Endothelial cell of umbilical vein (primary cell): ENCODE data around the gene COL21A1. TPM values are rescaled to one million over a fixed set of nuclear protein-coding genes. Genes with fewer than 3 reads are reported as not detected.

Source experiments
- BruUV-seq: library from RNA; stranded (reverse); fragments of 400-500 nt; replicated peaks from 2 replicates; lab custom pipeline; 2021; lab: Mats Ljungman, UMichigan
- CTCF ChIA-PET: fragments of 300-600, 350-600 bp; sonication (Branson Sonifier 250); formaldehyde crosslinking; loops from one replicate; lab custom pipeline; 2021; ENCODE audit warnings: antibody characterized with exemption, inconsistent platforms; lab: Charles Lee
- POLR2A ChIA-PET: fragments of 300-600, 350-600 bp; sonication (Branson Sonifier 250); formaldehyde crosslinking; loops from one replicate; lab custom pipeline; 2021; ENCODE audit warnings: antibody characterized with exemption, inconsistent platforms; lab: Charles Lee
- DNase-seq: peaks from one replicate; pipeline ENCODE4 v3.0.0-alpha.2; 2011; ENCODE audit warnings: low read depth, low spot score
- FAIRE-seq: peaks from 2 replicates; lab custom pipeline; 2011; peaks lifted over from hg19 to GRCh38; lab: Jason Lieb, UNC
- H2AFZ ChIP-seq: 2 replicates; pipeline ENCODE4 v1.6.0; 2012; ENCODE audit warnings: low read depth, low read length, control low read depth, inconsistent platforms
- H3K27ac ChIP-seq: 2 replicates; pipeline ENCODE4 v1.5.1; 2011; ENCODE audit warnings: low read depth, mild to moderate bottlenecking, control low read depth, low read length, moderate library complexity; ENCODE audit not compliant: insufficient read depth
- H3K27me3 ChIP-seq, 2 experiments: 2 replicates each; pipeline versions ENCODE4 v1.6.0 to v1.6.1; 2011; ENCODE audit warnings: low read length in 2 of 2, mixed read lengths in 1 of 2; ENCODE audit not compliant: control insufficient read depth in 2 of 2, insufficient read depth in 2 of 2
- H3K36me3 ChIP-seq, 2 experiments: 2 replicates in 1 of 2; 3 replicates in 1 of 2; pipeline ENCODE4 v1.5.1; 2011; ENCODE audit warnings: low read length in 2 of 2, mild to moderate bottlenecking in 1 of 2, moderate library complexity in 1 of 2; ENCODE audit not compliant: control insufficient read depth in 2 of 2, insufficient read depth in 2 of 2; ENCODE audit errors: extremely low read depth in 1 of 2
- H3K4me1 ChIP-seq: 3 replicates; pipeline ENCODE4 v1.5.1; 2011; ENCODE audit warnings: mild to moderate bottlenecking, low read length; ENCODE audit not compliant: control insufficient read depth, insufficient read depth; ENCODE audit errors: extremely low read depth
- H3K4me2 ChIP-seq: 2 replicates; pipeline ENCODE4 v1.6.1; 2011; ENCODE audit warnings: low read length, control low read depth, mixed read lengths; ENCODE audit not compliant: insufficient read depth
- H3K4me3 ChIP-seq, 3 experiments: fragments of 200-600 bp in 1 of 3; sonication (generic), shearing (Covaris generic) in 1 of 3; replicated peaks in 1 of 3; 2 replicates each; pipeline ENCODE4 v1.5.1; 2011 to 2016; ENCODE audit warnings: control low read depth in 3 of 3, low read length in 3 of 3, mild to moderate bottlenecking in 2 of 3, inconsistent platforms in 1 of 3, low read depth in 1 of 3, moderate library complexity in 1 of 3; ENCODE audit not compliant: insufficient read depth in 1 of 3
- H3K79me2 ChIP-seq: 2 replicates; pipeline ENCODE4 v1.6.0; 2012; ENCODE audit warnings: low read length, inconsistent platforms; ENCODE audit not compliant: control insufficient read depth, insufficient read depth
- H3K9ac ChIP-seq: replicated peaks from 2 replicates; pipeline ENCODE3; 2011; ENCODE audit warnings: low read length, control low read depth; ENCODE audit not compliant: insufficient read depth; ENCODE audit errors: extremely low read depth
- H3K9me1 ChIP-seq: replicated peaks from 3 replicates; pipeline ENCODE4 v1.6.0; 2011; ENCODE audit warnings: mild to moderate bottlenecking, low read length; ENCODE audit not compliant: control insufficient read depth, insufficient read depth; ENCODE audit errors: extremely low read depth
- H3K9me3 ChIP-seq: replicated peaks from 2 replicates; pipeline ENCODE4 v1.5.1; 2012; ENCODE audit warnings: low read length, inconsistent platforms; ENCODE audit not compliant: control insufficient read depth, insufficient read depth
- H4K20me1 ChIP-seq: replicated peaks from 2 replicates; pipeline ENCODE3; 2011; ENCODE audit warnings: mild to moderate bottlenecking, low read length; ENCODE audit not compliant: control insufficient read depth, insufficient read depth; ENCODE audit errors: extremely low read depth
- CTCF ChIP-seq, 2 donors: IDR thresholded peaks; 1 replicate in 1 of 2; 2 replicates in 1 of 2; pipeline ENCODE4 v1.5.1; 2011; ENCODE audit warnings: low read length in 2 of 2, mild to moderate bottlenecking in 2 of 2, moderate library complexity in 2 of 2, control low read depth in 1 of 2, inconsistent platforms in 1 of 2, low read depth in 1 of 2; ENCODE audit not compliant: insufficient read depth in 1 of 2; ENCODE audit errors: extremely low read depth in 1 of 2
- EZH2 ChIP-seq: IDR thresholded peaks from 2 replicates; pipeline ENCODE4 v1.6.1; 2012; ENCODE audit warnings: borderline replicate concordance, low read depth, mild to moderate bottlenecking, moderate library complexity, low read length, inconsistent platforms; ENCODE audit not compliant: severe bottlenecking
- FOS ChIP-seq: IDR thresholded peaks from 2 replicates; pipeline ENCODE4 v1.6.1; 2011; ENCODE audit warnings: mild to moderate bottlenecking, low read length, moderate library complexity, borderline replicate concordance; ENCODE audit not compliant: insufficient read depth
- GATA2 ChIP-seq: IDR thresholded peaks from 2 replicates; pipeline ENCODE4 v1.7.0; 2011; ENCODE audit warnings: low read depth, mild to moderate bottlenecking, moderate library complexity, mixed read lengths, low read length; ENCODE audit not compliant: insufficient read length, insufficient read depth
- JUN ChIP-seq: IDR thresholded peaks from 2 replicates; pipeline ENCODE4 v1.6.1; 2011; ENCODE audit warnings: borderline replicate concordance, low read depth; ENCODE audit not compliant: insufficient read length, insufficient read depth
- MAX ChIP-seq: IDR thresholded peaks from 2 replicates; pipeline ENCODE4 v1.6.1; 2011; ENCODE audit not compliant: insufficient read depth, insufficient read length
- MYC ChIP-seq: IDR thresholded peaks from one replicate; pipeline ENCODE4 v1.6.1; 2011; ENCODE audit warnings: mild to moderate bottlenecking, low read depth, low read length
- POLR2A ChIP-seq: IDR thresholded peaks from 2 replicates; pipeline ENCODE4 v1.6.1; 2012; ENCODE audit warnings: low read depth, mild to moderate bottlenecking, control low read depth, low read length
- POLR2AphosphoS5 ChIP-seq: IDR thresholded peaks from 2 replicates; pipeline ENCODE4 v1.6.1; 2012; ENCODE audit warnings: low read depth, mild to moderate bottlenecking, control low read depth, low read length, moderate library complexity; ENCODE audit not compliant: insufficient read depth
- dilution Hi-C: fragments of 300-500 bp; cut with MboI; formaldehyde crosslinking; loops from one replicate; pipeline ENCODE4 v1.15.0; 2019; ENCODE audit warnings: low sequenced_read_pairs; ENCODE audit not compliant: extremely low pct_ligation_motif_present
- intact Hi-C: fragments of 100-400 bp; cut with micrococcal nuclease; formaldehyde crosslinking; loops from one replicate; pipeline ENCODE4 v1.10.0; 2022
- polyA plus RNA-seq, 4 experiments: library from polyadenylated mRNA; depleted of rRNA in 3 of 4; stranded (reverse) in 3 of 4; unstranded in 1 of 4; fragments of >200 nt; gene quantifications; 2 replicates each; pipeline versions ENCODE4 v1.2.1 to v1.2.3, GENCODE V29; 2011 to 2012; ENCODE audit warnings: missing spikeins in 1 of 4
- total RNA-seq: library from RNA; stranded (reverse); gene quantifications from 2 replicates; pipeline ENCODE4 v1.2.3, GENCODE V29; 2021

The COL21A1 gene
- total and polyA plus RNA-seq, 2 donors (not counting 3 experiments of a cell fraction or from before 2014, with no cell fraction given): 0.22 to 1.4 TPM

GRCh38 chr6:56158571-56158970, 88.8 kb downstream of the COL21A1 start:
- Histone ChIP-seq H3K4me3 (no peak overlapping the region), H3K36me3 (no peaks in the 10 kb centered on the region), H3K9me3 (no peaks in the 10 kb centered on the region), H2AFZ (no peak overlapping the region), H3K4me1 (no peaks in the 10 kb centered on the region), H3K27ac (no peak overlapping the region), H3K79me2 (no peaks in the 10 kb centered on the region), H4K20me1 (no peaks in the 10 kb centered on the region), H3K9me1 (no peaks in the 10 kb centered on the region), H3K9ac (no peak overlapping the region), H3K4me2 (no peak overlapping the region), H3K27me3 (no peaks in the 10 kb centered on the region)
- ChIA-PET POLR2A (no interaction called here), CTCF (interaction anchor here (0.6 kb wide), 1 partner anchor 12 kb away, joined by 3 read pairs; no protein-coding TSS in a partner anchor)
- FAIRE-seq (no peak), DNase-seq (no peak)
- TF ChIP-seq FOS: no peak
- no peak for TF ChIP-seq EZH2
- TF ChIP-seq POLR2A: no peak
- no peak for TF ChIP-seq JUN
- no peak for TF ChIP-seq MYC
- no peak for TF ChIP-seq POLR2AphosphoS5
- no peak for TF ChIP-seq GATA2
- no peak for TF ChIP-seq CTCF (IDR thresholded peaks at IDR 0.05; ENCODE audit: extremely low read depth in 1 of 2, insufficient read depth in 1 of 2, low read depth in 1 of 2, low read length in 2 of 2)
- no peak for TF ChIP-seq MAX
- intact Hi-C loops (no loop called here), dilution Hi-C loops (no loop called here)
- no TSS peak for BruUV-seq
